Progenitor cell of endocrine pancreas (in vitro differentiated cells): ENCODE measurements around the gene GRIA4. TPM values are rescaled to one million over a fixed set of nuclear protein-coding genes. Genes with fewer than 3 reads are reported as not detected.

Experiments used
- DNase-seq: peaks from one replicate; pipeline ENCODE4 v3.0.0; 2021; ENCODE audit warnings: low spot score; ENCODE audit not compliant: unreplicated experiment
- H3K27ac Mint-ChIP-seq: 2 replicates; pipeline ENCODE4 v1.8.0; 2021; ENCODE audit warnings: mild to moderate bottlenecking, moderate library complexity, mixed read lengths
- H3K27me3 Mint-ChIP-seq: 2 replicates; pipeline ENCODE4 v1.8.0; 2021; ENCODE audit warnings: mixed read lengths
- H3K36me3 Mint-ChIP-seq: 2 replicates; pipeline ENCODE4 v1.8.0; 2022; ENCODE audit warnings: mixed read lengths; ENCODE audit not compliant: insufficient read depth
- H3K4me1 Mint-ChIP-seq: 2 replicates; pipeline ENCODE4 v1.8.0; 2021; ENCODE audit warnings: low read depth, mixed read lengths
- H3K4me3 Mint-ChIP-seq: 2 replicates; pipeline ENCODE4 v1.8.0; 2021; ENCODE audit warnings: low read depth, mild to moderate bottlenecking, moderate library complexity, mixed read lengths
- H3K9me3 Mint-ChIP-seq: 2 replicates; pipeline ENCODE4 v1.8.0; 2021; ENCODE audit warnings: low read depth, mixed read lengths
- total RNA-seq: library from RNA; stranded (reverse); gene quantifications from 2 replicates; pipeline ENCODE4 v1.2.1, GENCODE V29; 2021
- TF ChIP-seq, protein P1 (sequence below): fragments of 200-600 bp; sonication (generic); IDR thresholded peaks from one replicate; pipeline ENCODE4 v1.5.0; 2021; ENCODE audit warnings: antibody characterized with exemption, mild to moderate bottlenecking; ENCODE audit not compliant: unreplicated experiment

Gene GRIA4
- total RNA-seq, 1 donor from 2014 or later: 1.3 TPM

GRCh38 chr11:105860105-105860504 is 250.2 kb downstream of the GRIA4 start:
- Mint-ChIP-seq H3K36me3 (no peaks in the 10 kb centered on the region), H3K27me3 (peaks cover 10% of the 10 kb centered on the region), H3K4me3 (no peak overlapping the region), H3K4me1 (peaks cover 2% of the 10 kb centered on the region), H3K27ac (no peak overlapping the region), H3K9me3 (no peaks in the 10 kb centered on the region)
- no peak for DNase-seq
- TF ChIP-seq, protein P1, sequence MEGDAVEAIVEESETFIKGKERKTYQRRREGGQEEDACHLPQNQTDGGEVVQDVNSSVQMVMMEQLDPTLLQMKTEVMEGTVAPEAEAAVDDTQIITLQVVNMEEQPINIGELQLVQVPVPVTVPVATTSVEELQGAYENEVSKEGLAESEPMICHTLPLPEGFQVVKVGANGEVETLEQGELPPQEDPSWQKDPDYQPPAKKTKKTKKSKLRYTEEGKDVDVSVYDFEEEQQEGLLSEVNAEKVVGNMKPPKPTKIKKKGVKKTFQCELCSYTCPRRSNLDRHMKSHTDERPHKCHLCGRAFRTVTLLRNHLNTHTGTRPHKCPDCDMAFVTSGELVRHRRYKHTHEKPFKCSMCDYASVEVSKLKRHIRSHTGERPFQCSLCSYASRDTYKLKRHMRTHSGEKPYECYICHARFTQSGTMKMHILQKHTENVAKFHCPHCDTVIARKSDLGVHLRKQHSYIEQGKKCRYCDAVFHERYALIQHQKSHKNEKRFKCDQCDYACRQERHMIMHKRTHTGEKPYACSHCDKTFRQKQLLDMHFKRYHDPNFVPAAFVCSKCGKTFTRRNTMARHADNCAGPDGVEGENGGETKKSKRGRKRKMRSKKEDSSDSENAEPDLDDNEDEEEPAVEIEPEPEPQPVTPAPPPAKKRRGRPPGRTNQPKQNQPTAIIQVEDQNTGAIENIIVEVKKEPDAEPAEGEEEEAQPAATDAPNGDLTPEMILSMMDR: no peak

DNA sequence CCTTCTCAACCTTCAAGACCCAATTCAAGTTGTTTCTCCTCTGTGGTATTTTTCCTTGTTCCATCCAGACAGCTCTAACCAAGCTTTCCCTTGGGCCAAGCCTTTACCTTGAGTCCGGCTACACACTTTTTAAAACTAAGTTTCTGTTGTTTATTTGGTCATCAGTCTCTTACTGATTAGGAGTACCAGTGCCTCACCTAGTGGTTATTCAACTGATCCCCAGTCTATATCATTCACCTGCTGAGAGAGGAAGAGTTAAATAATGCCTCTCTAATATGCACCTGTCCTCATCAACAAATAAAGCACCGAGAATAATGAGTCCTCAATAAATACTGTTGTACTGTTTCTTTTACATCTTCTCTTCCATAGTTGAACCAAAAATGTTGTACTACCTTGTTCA is 251.4 kb downstream of the GRIA4 start:
- Mint-ChIP-seq H3K27me3 (peaks cover 10% of the 10 kb centered on the region), H3K9me3 (no peaks in the 10 kb centered on the region), H3K4me3 (no peak overlapping the region), H3K27ac (no peak overlapping the region), H3K36me3 (no peaks in the 10 kb centered on the region), H3K4me1 (peaks cover 2% of the 10 kb centered on the region)
- no peak for DNase-seq
- TF ChIP-seq, protein P1: peak; percentile 32

GRCh38 chr11:105862736-105863367 is 253.0 kb downstream of the GRIA4 start:
- H3K4me1 Mint-ChIP-seq: peaks cover 6% of the 10 kb centered on the region
- no peaks in the 10 kb centered on the region for H3K9me3 Mint-ChIP-seq
- H3K27me3 Mint-ChIP-seq: peaks cover 6% of the 10 kb centered on the region
- no peak overlapping the region for H3K4me3 Mint-ChIP-seq
- no peak for DNase-seq
- no peak overlapping the region for H3K27ac Mint-ChIP-seq
- H3K36me3 Mint-ChIP-seq: no peaks in the 10 kb centered on the region
- TF ChIP-seq, protein P1: peak; percentile 80

DNA sequence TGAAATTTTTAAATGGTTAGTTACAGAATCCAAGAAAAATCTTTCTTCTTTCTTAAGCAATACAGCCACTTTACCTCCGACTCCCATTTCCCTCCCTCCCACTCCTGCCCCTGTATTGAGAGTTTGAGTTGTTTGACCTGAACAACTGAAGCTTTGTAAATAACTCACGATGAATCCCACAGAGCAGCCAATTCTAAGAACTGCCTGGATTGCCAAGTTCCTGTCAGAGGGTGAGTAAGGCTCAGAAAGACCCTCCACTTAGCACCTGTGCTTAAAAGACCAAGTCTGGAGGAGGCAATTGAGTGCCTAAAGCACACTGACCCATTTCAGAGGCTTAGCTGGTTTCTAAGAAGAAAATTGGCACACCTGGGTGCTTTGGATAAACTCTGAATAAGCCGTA is 253.7 kb downstream of the GRIA4 start:
- Mint-ChIP-seq H3K36me3 (no peaks in the 10 kb centered on the region), H3K4me1 (peaks cover 6% of the 10 kb centered on the region), H3K9me3 (no peaks in the 10 kb centered on the region), H3K4me3 (no peak overlapping the region), H3K27ac (no peak overlapping the region), H3K27me3 (peaks cover 11% of the 10 kb centered on the region)
- TF ChIP-seq, protein P1: no peak
- DNase-seq: no peak

- no peaks in the 10 kb centered on the region for H3K9me3 Mint-ChIP-seq
- peaks cover 8% of the 10 kb centered on the region for H3K27me3 Mint-ChIP-seq
- TF ChIP-seq, protein P1: no peak
- no peaks in the 10 kb centered on the region for H3K36me3 Mint-ChIP-seq
- peaks cover 4% of the 10 kb centered on the region for H3K4me1 Mint-ChIP-seq
- DNase-seq: no peak
- no peak overlapping the region for H3K27ac Mint-ChIP-seq
- H3K4me3 Mint-ChIP-seq: no peak overlapping the region
These were observed 257.9 kb downstream of the GRIA4 start for GRCh38 chr11:105867742-105868141.
